ENCODE results near the gene PHF24.

The PHF24 gene

DNA sequence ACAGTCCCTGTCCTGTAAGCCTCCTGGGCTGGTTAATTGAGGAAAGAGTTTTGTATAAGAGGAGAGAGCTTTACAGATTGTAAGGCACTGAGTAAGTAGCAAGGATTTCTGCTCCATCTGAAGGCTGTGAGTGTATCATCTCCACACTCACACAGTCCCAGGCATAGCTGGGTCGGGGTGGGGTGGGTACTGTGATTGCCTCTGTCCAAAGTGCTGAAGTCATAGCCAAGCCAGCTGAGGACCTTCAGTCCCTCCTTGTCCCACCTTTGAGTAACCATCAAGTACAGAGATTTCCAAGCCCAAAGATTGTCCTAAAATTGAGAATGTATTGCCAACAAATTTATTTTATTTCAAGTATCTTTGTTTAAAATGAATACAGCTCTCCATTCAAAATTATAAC is 26.0 kb downstream of the PHF24 start:
- DNase-seq, result peak in 1 of 2 donors; percentile 37

DNA sequence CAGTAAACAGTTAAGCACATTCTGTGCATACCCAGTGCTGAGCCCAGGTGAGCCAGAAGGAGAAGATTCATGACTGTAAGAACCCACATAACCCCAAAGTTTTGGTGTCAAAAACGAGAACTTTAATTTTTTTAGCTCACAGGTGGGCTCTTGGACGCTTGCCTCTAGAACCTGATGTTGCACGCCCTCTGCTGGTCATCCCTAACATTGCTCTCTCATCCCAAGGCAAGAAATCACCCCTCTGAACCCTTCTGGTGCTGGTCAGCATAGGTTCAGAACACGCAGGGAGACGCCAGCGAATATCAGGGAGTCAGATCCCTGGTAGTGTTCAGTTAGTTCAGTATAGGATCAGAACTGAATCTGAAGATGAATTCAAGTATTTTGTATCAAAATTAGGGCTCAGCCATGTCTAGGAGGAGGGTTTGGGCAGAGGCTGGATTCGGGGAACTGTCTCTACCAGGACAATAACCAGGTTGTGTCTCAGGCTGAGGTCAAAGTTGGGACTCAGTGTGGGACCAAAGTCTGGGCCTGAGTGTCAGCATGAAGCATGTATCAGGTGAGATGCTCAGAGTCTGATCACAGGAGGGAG is 27.3 kb downstream of the PHF24 start:
- peak; percentile 58 to 64 for DNase-seq

DNA sequence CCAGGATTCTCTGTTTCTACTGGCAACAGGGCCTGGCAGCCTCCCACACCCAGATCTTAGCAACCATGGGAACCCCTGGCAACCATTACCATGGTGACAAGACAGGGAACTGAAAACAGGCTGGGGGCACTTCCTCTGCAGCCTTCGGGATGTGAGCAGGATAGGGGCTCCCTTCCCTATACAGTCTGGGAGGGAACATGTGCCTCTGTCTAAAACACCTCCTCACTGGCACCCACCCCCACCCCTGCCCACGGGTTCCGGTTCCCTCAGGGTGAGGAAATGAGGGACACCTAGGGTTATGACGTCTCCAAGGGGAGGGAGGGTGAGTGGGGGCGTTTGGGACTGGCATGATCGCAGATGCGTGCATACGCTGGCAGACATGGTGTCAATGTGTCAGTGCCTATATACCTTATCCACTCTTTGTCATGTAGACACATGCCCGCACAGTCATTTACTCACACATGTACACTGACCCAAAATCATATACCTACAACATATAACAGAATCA is 28.5 kb downstream of the PHF24 start:
- DNase-seq, result peak; percentile 76 to 84

DNA sequence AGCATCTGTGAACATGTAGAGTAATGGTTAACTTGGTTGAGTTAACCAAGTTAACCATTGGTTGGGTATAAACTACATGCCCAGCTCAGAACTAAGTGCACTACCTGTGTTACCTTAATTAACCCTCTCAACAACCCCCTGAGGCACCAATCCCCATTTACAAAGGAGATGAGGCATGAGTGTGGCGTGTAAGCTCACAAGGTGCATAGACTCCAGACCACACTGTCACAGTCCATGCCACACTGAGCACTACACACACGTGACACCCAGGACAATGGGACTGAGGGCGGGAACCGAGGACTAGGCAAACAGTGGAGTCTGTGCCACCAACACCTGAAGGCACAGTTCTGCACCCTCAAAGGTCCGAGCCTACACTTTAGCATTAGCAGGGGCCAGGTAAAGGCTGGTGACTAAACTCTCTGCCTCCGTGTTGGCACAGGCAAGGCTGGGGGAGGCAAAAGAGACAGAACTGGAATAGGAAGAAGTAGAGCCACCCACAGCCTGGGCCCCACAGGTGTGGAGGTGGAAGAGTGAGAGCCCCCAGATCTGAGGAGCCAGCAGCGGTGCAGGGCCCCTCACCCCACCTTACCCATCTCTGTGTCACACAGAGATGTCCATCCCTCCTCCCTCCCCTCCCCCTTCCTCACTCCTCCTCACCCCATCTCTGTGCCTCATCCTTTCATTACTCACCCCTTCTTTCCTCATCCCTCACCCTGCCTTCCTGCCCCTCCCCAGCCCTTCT is 29.2 kb downstream of the PHF24 start:
- DNase-seq, result peak in 1 of 2 donors; percentile 13

DNA sequence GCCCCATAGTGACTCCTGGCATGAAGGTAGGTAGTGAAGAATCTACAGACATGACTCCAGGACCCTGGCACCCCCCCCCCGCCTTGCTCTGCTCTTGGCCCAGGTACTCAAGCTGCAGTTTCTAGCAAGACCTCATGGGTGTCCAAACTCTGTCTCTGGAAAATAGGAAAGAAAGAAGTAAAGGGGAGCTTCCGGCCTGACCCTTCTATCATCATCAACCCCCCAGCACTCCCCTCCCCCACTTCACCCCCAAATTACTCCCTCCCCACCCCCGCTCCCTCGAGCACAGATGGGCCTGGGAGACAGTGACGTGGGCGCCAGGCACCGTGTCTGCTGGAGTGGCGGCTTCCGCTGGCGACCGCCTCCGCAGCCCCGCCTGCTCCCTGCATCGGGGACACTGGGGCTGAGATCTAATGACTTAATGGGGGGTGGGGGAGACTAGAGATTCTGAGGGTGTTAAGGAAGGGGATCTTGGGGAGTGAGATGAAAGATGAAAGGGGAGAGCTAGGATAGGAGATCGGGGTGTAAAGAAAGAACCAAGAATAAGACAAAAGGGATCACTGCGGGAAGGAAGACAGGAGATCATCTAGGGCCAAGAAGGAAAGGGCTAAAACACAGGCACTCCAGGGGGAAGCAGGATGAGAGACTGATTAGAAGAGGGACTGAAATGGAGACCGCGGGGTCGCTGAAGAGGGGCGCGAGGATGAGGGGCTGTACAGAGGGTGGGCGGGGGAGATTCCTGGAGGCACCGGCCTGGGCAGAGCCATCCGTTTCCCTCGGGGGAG is 30.3 kb downstream of the PHF24 start:
- peak; percentile 73 to 77 for DNase-seq

DNA sequence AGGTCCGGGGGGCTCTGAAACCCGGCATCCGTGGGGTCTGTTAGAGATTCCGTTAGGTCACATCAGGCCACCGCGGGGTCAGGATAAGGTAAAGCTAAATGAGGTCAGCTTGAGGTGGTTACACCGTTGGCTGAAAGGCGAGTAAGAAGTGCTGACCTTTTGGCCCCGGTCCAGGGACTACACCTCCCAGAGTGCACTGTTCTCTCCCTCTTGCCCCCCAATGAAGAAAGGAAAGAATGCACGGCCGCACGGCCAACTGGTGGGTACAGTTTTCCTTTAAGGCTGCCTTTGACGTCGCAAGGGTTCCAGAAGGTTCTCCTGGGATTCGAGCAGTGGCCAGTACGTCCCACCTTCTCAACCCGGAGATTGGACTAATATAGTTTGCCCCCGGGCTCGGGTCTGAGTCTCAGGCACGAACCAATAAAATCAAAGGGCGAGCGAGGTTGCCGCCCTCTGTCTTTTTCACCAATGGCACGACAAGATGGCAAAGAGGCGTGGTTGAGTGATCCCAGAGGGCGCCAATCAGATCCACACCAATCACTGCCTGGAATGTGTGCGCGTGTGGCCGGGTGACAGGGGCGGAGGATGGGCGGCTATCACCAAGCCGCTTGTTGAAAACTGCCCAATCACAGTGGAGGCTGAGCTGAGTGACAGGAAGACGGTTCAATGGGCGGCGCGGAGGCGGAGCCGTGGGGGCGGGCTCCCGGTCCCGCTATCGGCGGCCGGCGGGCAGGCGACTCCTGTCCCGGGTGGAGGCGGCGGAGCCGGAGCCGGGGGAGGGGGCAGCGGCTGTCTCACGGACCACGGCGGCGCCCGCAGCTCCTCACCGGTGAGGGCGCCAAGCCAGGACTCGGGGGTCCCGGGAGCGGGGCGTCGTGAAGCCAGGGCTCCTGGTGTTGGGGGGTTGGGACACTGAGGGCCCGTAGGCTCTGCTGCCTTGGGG is 31.2 kb downstream of the PHF24 start, which contains the start of gene DNAJB5:
Gene DNAJB5 (plus strand): TSS at position 743 of the 943 bp plus-strand sequence. CDS start 886 bp downstream, outside the sequence.
- DNase-seq, result peak; percentile 99

DNA sequence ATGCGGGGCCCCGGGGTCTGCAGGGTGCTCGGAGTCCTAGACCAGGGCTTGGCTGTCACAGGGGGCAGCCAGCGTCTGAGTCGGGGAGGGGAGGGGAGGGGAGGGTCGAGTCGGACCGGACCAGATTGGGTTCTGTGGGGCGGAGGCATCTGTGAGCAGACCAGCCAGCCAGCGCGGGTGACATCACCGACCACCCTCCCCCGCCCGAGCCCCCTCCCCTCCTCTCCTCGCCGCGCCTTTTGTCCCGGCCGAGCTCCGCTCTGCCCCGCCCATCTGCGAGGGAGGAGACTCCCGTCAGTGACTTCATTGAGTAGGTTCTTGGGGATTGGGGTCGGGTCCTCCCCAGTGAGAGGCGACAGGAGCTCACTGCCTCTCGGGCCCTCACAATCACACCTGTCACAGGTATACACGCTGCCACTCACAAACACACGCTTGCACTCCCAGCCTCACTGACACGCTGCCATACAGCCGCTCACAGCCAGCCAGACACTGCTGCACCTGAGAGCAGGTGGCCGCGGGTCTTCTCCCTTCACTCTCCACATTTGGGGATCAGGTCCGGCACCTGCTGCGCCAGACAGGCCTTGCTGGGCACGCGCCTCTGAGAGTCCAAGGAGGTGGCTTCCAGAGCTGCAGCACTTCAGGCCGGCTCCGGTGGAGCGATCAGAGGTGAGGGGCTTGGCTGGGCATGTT is 32.0 kb downstream of the PHF24 start:
- peak; percentile 40 to 48 for DNase-seq

DNA sequence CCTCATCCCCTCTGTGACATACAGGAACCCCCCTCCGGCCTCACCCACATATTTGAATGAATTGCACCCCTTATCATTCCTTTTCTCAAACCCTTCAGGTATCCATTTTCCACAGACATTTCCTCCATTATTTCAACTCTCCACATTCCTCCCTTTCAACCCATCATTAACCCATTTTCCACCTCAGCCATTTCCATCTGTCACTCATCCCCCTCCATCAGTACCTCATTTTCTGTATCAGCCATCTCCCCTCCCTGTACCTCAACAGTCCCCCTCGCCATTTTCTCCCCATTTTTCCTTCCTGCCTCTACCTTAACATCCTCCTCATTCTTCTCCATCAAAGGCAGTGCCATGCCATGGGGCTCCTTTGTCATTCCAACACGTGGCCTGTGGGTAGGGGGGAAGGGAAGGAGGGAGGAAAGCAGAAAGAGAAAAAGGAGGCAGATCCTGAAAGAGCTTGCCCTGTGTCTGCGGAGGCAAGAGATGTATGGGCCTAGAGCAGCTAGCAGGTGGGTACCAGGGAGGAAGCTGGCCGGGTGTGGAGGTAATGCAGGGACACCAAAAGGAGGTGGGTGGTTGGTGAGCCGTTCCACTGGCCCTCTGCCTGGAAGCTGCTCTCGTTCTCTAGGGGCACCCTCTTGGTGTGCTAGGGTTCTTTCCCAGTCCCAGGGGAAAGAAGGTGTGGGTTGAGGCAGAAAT is 33.0 kb downstream of the PHF24 start:
- DNase-seq, result no peak

DNA sequence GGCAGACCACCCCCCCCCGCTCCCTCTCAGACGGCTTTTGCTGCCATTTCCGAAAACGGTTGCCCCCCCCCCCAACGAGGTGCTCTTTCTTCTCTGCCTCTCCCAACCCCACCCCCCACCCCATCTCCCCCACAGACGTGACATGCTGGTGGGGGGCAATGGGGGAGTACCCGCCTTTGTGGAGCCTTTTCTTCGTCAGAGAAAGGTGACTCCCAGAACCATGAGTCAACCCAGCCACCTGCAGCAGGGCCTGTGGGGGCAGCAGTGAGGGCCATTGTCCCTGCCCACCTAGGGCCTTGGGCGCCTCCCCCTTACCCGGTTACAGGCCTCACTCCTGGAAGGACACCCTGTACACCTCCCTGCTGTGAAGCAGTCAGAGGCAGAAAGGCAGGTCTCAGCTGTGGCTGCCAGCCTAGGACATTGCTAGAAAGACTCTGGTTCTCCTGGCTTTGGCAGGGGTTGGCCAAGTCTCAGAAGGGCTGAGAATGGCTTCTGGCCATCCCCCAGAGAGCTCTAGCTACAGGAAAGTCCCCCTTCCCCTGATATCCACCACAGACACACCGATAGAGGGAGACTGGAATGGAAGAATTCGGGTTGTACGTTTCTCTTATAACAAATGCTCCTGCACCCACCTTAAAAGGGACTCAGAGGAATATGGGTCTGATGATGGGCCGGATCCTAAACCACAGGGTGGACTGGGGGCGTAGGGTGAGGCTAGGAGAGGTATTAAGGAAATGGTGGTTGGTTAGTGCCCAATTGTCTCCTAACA is 33.7 kb downstream of the PHF24 start:
- DNase-seq, result peak in 1 of 2 donors; percentile 12

DNA sequence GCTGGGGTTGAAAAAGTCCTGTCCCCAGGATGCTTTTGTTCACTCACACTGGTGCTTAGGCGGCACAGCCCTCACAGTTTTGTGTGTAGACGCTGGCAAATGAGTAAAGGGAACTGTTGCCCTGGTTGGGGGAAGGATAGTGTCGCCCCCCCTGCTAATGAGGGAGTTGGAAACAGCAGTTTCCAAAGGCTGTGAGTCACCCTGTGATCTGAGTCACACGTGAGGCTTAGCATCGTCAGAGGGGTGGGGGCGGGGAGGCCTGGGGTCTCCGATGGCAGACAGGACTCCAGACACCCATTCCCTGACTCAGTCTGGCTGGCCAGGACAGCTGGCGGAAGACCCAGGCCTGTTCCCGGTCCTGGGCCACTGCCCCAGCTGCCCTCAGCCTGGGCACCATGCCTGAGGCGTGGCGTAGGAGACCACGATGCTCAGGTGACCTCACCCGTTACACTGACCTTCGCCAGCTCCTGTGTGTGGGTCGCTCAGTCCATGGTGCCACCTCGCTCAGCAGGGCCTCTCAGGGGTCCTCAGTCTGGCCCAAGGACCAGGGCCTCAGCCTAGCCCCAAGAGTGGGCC is 34.4 kb downstream of the PHF24 start:
- DNase-seq, result peak in 1 of 2 donors; percentile 41

DNA sequence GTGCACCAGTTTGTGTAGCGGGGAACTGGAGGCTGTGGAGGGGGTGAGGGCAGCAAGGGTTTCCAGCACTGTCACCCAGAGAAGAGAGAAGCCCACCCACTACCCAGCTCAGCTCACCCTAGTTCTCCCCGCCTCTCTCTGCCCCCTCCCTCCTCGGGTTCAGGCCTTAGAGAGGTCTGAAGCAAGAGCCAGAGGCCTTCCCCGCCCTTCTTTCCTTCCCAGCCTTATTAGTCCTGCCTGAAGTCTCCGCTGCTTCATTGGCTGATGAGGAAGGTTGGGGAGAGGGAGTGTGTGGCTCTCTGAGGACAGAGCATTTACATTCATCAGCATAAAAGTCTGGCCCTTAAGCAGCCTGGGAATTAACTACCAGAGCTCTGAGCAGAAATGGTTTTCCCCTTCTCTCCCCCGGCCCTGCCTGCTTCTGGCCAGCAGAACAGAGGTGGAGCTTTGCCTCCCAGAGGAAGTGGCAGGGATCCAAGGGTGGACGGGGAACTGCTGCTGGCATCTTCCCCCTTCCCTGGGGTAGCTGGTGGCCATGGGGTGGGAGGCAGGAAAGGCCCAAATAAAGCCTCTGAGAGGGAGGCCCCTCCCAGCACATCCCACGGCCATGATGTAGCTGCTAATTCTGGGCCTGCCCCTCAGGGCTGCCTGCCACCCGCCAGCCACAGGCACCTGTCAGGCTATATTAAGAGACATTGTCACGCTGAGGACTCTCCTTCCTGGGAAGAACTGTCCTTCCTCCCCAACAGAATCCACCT is 35.6 kb downstream of the PHF24 start:
- no peak for DNase-seq

DNA sequence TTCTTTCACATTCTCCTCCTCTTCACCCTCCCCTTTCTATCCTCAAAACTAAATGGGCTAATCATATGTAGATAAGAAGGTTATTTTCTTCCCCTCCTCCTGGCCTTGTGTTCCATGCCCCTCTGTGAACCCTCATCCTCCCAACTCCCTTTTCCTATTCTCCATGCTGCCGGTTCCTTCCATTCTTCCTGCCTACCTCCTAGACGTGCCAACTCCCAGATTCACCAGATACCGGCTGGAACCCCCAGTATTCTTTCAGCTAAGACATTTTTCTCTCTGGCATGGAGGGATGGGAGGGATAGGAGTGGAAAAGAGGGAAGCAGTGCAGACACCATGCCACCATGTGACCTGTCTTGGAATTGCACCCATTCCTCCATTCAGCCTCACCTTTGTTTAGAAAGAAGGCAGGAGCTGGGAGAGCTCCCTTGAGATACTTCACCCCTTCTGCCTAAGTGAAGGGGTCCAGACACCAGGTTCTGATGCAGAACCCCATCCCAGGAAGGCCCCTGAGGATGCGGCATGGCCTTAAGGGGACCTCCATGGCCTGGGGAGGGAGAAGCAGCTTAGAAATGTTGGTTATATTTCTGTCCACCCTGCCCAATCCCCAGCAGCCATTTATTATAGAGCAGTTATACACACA is 36.3 kb downstream of the PHF24 start:
- DNase-seq, result no peak

DNA sequence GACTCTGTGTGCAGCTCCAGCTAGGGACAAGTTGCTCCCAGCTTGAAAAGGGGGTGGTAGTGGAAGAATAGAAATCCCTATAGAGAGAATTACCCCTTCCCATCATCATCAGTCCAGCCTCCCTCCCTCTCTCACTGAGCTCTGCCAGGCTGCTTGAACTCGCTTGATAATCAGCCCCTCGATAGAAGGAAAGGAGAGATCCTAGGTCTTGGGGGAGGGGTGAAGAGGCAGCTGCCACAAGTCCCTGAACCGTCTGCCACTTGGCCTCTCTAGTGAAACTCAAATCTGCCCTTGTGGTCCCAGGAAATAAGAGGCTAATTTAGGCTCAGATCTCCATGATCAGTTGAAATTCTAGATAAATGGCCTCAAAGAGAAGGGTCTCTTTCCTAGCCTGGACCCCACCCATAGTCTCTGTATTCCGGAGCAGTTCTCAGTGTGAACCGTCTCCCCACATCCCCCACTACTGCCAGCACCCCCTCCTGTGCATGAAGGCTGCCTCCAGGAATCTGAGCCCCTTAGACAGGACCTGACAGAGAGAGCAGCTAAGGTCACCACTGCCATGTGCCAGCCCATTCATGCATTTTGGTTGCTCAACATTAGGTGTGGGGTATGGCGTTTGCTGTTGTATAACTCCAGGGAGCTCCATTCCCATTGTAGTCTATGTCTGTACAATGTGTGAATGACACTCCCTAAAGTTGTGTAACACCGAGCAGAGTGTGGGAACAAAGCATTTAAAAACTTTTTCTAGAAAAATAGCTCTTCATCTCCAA is 37.0 kb downstream of the PHF24 start:
- DNase-seq, result no peak

DNA sequence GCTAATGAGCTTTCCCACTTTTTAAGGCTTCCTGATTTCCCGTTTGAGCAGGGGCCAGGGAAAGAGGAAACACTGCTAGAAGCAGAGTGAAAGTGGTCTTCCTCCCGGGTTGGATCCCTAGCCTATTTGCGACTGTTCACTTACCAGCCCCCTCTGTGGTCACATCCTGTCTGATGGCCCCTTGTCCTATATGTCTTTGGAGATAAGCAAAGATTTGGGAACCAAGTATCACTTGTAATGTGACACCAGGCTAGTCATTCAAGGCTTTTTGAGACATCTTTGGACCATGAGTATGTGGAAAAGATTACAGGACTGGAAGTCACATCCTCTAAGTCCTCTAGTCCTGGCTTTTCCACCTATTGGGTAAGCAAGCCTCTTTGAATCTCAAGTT is 37.6 kb downstream of the PHF24 start:
- no peak for DNase-seq

DNA sequence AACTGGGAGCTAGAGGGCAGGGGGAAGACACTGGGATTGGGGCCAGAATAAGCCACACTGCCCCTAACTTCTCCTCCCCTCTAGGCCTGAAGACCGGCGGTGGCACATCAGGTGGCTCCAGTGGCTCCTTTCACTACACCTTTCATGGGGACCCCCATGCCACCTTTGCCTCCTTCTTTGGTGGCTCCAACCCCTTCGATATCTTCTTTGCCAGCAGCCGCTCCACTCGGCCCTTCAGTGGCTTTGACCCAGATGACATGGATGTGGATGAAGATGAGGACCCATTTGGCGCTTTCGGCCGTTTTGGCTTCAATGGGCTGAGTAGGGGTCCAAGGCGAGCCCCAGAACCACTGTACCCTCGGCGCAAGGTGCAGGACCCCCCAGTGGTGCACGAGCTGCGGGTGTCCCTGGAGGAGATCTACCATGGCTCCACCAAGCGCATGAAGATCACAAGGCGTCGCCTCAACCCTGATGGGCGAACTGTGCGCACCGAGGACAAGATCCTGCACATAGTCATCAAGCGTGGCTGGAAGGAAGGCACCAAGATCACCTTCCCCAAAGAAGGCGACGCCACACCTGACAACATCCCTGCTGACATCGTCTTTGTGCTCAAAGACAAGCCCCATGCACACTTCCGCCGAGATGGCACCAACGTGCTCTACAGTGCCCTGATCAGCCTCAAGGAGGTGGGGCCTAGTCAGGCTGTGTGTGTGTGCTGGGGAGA is 38.3 kb downstream of the PHF24 start:
- no peak for DNase-seq

DNA sequence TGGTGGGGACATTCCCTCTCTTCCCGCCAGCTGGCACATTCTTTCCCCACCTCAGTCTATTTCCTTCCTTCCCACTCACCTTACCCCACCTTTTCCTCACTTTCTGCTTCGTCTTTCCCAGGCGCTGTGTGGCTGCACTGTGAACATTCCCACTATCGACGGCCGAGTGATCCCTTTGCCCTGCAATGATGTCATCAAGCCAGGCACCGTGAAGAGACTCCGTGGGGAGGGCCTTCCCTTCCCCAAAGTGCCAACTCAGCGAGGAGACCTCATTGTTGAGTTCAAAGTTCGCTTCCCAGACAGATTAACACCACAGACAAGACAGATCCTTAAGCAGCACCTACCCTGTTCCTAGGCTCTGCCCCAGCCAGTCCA is 38.8 kb downstream of the PHF24 start:
- no peak for DNase-seq

DNA sequence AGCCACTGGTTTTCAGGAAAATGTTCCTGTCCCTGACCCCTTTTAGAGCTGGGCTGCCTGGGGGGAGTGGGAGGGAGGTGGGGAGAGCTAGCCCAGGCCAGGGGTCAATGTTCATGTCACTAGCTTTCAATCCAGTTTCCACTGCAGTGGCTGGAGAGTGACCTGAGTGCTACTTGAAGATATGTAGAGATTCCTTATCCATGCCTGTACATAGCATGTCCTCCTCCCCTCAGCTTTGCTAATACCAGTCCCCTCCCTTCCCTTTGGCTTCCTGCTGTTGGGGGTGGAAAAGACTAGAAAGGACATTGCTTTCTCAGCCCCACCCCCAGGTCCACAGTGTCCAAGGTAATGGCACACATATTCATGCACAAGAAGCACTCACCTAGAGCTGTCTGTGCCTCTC is 39.3 kb downstream of the PHF24 start:
- DNase-seq, result no peak
